ENCODE measurements around the gene KLK15.

- TF ChIP-seq CTCF (IDR thresholded peaks at IDR 0.05): no peak
- TF ChIP-seq POLR2A (IDR thresholded peaks at IDR 0.05): no peak
Observed at GRCh38 chr19:50839712-50840655, 6.6 kb upstream of the KLK15 start.

All from tibial nerve (tissue), 3 donors.